Gastrocnemius medialis (tissue), 4 donors: ENCODE data around the gene TRIM58.

Experiments
- POLR2A ChIP-seq, 2 donors: fragments of 450-650 bp; IDR thresholded peaks; one replicate each; pipeline ENCODE4 v1.6.1; 2017; ENCODE audit warnings: antibody characterized with exemption in 2 of 2, mild to moderate bottlenecking in 2 of 2, moderate library complexity in 2 of 2
- TF ChIP-seq, protein P1 (sequence below), 5 experiments: fragments of 450-650 bp in 3 of 5; fragments of 200-600 bp in 2 of 5; sonication (generic) in 2 of 5; IDR thresholded peaks in 4 of 5; conservative IDR thresholded peaks in 1 of 5; 1 replicate in 4 of 5; 2 replicates in 1 of 5; pipeline ENCODE4 v1.5.1; 2016 to 2019; ENCODE audit warnings: antibody characterized with exemption in 5 of 5, mild to moderate bottlenecking in 3 of 5, moderate library complexity in 3 of 5

DNA sequence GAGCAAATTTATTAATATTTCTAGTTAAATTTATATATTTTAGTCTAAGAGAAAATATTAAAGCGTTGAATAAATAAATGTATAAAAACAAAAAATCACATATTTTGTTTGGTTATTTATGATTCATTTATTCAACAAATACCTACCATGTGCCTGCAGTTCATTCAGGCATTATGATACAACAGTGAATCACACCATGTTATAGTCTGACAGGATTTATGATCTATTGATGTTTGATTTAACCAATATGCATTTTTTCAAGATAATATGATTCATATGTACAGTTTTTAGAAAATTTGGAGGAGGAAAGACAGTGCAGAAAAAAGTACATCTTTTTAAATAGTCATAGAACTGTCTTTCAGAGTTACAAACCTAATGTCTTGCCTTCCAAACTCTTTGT lies 7.4 kb upstream of the TRIM58 start:
- TF ChIP-seq, protein P1, sequence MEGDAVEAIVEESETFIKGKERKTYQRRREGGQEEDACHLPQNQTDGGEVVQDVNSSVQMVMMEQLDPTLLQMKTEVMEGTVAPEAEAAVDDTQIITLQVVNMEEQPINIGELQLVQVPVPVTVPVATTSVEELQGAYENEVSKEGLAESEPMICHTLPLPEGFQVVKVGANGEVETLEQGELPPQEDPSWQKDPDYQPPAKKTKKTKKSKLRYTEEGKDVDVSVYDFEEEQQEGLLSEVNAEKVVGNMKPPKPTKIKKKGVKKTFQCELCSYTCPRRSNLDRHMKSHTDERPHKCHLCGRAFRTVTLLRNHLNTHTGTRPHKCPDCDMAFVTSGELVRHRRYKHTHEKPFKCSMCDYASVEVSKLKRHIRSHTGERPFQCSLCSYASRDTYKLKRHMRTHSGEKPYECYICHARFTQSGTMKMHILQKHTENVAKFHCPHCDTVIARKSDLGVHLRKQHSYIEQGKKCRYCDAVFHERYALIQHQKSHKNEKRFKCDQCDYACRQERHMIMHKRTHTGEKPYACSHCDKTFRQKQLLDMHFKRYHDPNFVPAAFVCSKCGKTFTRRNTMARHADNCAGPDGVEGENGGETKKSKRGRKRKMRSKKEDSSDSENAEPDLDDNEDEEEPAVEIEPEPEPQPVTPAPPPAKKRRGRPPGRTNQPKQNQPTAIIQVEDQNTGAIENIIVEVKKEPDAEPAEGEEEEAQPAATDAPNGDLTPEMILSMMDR (IDR thresholded peaks at IDR 0.05 in 4 of 5, conservative IDR thresholded peaks at IDR 0.05 in 1 of 5) = no peak
- no peak for TF ChIP-seq POLR2A (IDR thresholded peaks at IDR 0.05)
